HTERT RPE-1 (cell line): ENCODE measurements around the gene DHRS12.

Experiments used
- in situ Hi-C: fragments of 300-500 bp; cut with MboI; formaldehyde crosslinking; loops from 4 replicates; pipeline ENCODE4 v1.14.3; 2020; ENCODE audit warnings: low sequenced_read_pairs

The DHRS12 gene

GRCh38 chr13:51768378-51768921 lies 35.5 kb downstream of the DHRS12 start:
- in situ Hi-C loops, result no loop called here

DNA sequence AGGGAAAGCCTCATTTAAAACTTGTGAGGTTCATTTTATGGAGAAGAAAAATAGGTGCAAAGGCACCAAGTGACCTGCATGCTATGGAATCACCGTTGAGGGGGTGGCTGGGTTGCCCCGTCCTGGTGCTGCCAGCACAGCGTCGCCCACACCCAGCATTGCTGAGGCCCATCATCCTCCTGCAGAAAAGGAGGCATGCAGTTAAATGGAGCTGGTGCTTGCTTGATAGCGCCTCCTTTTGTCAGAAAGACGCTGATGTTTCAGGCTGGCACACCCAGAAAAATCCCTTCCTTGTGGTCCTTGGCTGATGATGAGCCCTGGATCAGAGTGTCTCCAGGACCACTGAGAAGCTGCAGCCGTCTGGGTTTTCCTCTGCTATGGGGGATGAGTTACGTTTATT lies 36.9 kb downstream of the DHRS12 start:
- in situ Hi-C loops, result no loop called here

GRCh38 chr13:51765142-51765515 lies 38.8 kb downstream of the DHRS12 start:
- in situ Hi-C loops, result no loop called here

DNA sequence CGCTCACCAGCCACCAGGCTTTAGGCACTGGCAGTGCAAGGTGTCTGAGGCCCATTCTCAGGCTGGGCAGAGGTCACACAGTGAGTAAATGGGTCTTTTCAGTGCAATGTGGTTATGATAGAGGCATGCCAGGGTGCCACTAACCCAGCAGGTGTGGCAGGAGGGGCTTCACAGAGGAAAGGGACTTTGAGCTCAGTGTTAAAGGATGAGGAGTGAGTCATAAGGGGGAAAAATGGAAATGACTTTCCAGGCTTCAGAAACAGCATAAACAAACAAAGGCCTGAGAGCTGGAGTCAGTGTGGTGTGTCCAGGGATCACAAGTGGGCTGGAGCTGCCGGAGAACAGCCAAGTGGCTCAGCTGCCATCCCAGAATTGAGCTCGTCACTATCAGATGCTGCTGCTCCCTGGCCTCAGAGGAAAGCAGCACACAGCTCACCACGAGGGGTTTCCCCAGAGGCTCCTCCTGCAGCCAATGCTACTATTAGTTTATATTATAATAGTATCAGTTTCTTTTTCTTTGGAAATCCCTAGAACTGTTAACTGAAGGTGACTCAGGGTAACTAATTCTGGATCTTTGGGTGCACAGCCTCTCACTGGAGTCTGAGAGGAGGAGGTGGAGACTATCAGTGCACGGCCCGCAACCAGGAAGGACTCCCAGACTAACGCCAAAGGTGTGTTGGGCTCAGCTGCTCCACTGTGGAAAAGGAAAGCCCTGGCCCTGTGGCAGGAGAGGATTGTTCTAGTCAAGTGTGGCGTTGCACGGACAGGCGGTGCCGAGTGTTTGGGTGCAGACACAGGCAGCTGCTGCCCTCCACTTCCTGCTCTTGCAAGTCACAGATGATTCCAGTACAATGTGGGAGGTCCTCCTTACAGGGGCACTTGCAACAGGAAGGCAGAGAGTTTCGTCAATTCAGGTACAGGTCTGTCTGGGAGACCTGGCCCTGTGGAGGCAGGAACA lies 39.5 kb downstream of the DHRS12 start:
- in situ Hi-C loops, result no loop called here

DNA sequence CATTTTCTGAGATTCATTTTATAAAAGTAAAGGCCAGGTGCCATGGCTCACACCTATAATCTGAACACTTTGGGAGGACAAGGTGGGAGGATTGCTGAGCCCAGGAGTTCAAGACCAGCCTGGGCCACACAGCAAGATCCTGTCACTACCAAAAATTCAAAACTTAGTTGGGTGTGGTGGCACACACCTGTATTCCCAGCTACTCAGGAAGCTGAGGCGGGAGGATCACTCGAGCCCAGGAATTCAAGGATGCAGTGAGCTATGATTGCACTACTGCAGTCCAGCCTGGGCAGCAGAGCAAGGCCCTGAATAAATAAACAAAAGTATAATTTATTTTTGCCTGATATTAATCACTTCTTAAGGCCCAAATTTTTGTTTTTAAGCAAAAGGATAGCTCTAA lies 40.5 kb downstream of the DHRS12 start:
- in situ Hi-C loops, result no loop called here

- in situ Hi-C loops, result no loop called here
These were observed 42.2 kb downstream of the DHRS12 start for GRCh38 chr13:51761643-51762350.

- in situ Hi-C loops, result no loop called here
These were observed 43.4 kb downstream of the DHRS12 start for GRCh38 chr13:51760592-51760991.

DNA sequence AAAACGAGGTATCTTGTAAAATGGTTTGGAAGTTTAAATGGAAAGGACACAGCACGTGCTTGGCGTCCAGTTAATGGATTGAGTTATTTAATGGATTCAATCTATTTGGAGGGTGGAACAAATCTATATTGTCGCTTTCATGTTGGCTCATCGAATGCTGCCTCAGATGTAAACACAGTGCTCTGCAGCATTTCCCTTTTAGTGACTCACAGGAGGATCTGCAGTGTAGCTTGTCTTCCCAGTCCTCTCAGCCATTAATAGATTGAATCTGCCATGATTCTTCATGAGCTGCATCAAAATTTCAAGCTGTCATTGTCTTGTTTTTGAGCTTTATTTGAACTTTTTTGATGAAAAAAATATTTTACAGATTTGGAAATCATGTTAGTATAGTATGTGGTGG lies 44.7 kb downstream of the DHRS12 start:
- in situ Hi-C loops, result no loop called here

DNA sequence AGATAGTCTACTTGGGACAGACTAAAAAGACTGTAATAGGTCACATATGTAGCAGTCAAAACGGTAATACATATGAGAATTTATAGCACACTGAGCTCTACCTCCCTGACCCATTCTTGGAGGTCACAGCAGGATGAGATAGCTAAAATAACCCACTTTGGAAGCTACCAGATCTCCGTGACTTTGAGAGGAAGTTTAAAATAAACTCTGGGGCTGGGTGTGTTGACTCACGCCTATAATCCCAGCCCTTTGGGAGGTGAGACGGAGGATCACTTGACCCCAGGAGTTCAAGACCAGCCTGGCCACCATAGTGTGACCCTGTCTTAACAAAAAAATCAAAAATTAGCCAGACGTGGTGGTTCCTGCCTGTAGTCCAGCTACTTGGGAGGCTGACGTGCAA lies 45.3 kb downstream of the DHRS12 start:
- in situ Hi-C loops, result no loop called here

GRCh38 chr13:51756651-51757050 lies 47.3 kb downstream of the DHRS12 start:
- in situ Hi-C loops, result no loop called here

- in situ Hi-C loops, result no loop called here
These were observed 56.2 kb downstream of the DHRS12 start for GRCh38 chr13:51747438-51748434.

DNA sequence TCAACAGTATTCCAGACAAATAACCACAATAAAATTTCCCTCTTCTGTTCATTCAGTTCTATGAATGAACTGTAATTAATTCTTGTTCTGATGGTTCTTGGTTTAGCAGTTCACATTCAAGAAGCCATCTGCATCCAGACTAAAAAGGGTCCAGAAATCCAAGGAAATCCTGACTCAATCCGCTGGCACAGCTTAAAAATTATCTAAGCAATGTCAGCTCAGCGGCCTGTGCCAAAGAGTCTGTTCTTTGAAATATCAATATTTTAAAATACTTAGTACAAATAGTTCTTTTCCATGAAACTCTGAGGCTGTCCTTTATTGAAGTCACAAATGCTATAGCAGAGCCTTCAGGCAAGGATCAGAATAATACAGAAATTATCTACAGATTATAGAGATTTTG lies 57.2 kb downstream of the DHRS12 start:
- in situ Hi-C loops, result no loop called here

GRCh38 chr13:51745243-51745642 lies 58.7 kb downstream of the DHRS12 start:
- in situ Hi-C loops, result no loop called here

- in situ Hi-C loops, result no loop called here
These were observed 61.4 kb downstream of the DHRS12 start for GRCh38 chr13:51742611-51743010.

DNA sequence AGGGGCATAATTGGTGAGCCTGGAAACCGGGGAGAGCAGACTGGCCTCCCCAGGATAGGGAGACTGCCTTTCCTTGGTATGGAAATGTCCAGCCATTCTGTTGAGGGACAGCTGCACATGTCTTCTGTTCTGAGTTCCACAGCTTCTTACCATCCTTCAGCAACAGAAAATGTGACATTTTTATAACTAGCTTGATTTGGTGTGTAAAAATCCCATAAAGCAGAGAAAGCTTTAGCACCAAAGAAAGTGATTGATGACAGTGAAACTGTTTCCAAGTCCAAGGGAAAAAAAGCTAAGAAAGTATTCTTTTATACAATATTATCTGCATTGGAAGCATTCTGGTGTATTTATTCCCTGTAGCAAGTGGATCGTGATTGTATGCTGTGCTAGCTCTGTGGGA lies 61.9 kb downstream of the DHRS12 start:
- in situ Hi-C loops, result no loop called here

GRCh38 chr13:51740698-51741097 lies 63.3 kb downstream of the DHRS12 start:
- in situ Hi-C loops, result no loop called here

GRCh38 chr13:51739027-51739764 lies 64.8 kb downstream of the DHRS12 start:
- in situ Hi-C loops, result no loop called here

DNA sequence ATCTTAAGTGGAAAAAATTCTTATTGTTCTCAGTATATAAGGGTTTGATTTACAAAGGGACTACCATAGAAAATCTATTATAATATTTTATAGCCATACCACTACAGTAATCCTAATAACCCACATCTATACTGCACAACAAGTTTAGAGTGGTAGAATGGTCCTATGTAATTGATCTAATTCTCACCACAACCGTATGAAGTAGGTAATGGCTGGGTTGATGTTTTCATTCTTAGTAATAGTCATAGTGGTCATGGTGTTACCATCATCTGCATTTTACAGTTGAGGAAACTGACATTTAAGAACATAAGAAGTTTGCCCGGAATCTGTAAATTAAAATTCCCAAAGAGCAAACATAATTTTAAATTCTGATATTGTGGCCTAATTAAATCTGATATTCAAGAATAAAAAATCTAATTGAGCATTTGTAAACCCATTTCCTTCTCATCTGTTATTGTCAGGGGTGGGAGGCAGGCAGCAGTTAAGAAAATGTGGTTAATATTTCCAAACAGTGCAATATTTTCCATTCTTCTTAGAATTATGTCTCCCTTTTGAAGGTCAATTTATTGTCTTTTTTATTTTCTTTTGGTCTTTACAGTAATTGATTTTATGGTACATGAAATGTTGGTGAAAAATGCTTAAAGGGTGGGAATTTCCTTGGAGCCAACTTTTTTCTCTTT lies 65.6 kb downstream of the DHRS12 start:
- in situ Hi-C loops, result no loop called here

DNA sequence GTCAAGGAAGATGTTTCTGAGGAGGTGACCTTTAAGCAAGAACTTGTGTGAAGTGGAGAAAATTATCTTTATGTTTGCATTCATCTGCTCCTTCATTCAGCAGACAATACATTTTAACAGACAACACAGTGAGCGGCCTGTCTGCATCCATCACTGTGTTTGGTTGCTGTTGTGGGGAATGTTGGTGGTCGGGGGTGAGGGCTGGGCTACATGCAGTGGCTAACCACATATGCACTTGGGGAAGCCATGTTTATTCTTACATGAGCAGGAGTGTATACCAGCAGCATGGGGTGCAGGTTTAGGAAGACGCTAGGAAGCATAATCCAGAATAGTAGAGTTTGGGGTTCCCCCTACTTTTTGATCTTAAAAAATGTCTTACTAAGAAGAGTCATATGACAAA lies 66.4 kb downstream of the DHRS12 start:
- in situ Hi-C loops, result no loop called here
